ENCODE measurements around the gene BCR. TPM values are rescaled to one million over a fixed set of nuclear protein-coding genes. Genes with fewer than 3 reads are reported as not detected.

Gene BCR
- total and polyA plus RNA-seq, 2 of the 4 experiments (the other 2 are of a cell fraction), result 28.9 to 44.6 TPM

- Histone ChIP-seq H3K27me3 (ENCODE audit: control insufficient read depth, insufficient read depth, low read length) (peaks cover 8% of the 10 kb centered on the region), H4K5ac (ENCODE audit: low read depth, low read length) (no peak overlapping the region), H3K14ac (replicated peaks; ENCODE audit: low read depth, low read length) (no peak overlapping the region), H3K4me1 (ENCODE audit: control insufficient read depth, insufficient read depth, low read length) (0 out of 2 replicates have a peak, but pooled peaks cover 4% of the 10 kb centered on the region), H4K20me1 (ENCODE audit: insufficient read depth, low read length) (no peaks in the 10 kb centered on the region), H2AK5ac (ENCODE audit: low read depth, low read length) (no peak overlapping the region), H3K4ac (ENCODE audit: low read depth, low read length) (no peak overlapping the region), H3K9me1 (ENCODE audit: insufficient read depth, low read length) (no peaks in the 10 kb centered on the region), H2BK15ac (ENCODE audit: low read depth, low read length) (no peak overlapping the region), H2AK9ac (replicated peaks; ENCODE audit: low read depth, low read length, poor library complexity) (no peak overlapping the region), H2BK5ac (ENCODE audit: low read depth, low read length, poor library complexity, severe bottlenecking) (no peak overlapping the region), H2BK20ac (ENCODE audit: low read depth, low read length) (no peak overlapping the region), H3K56ac (ENCODE audit: extremely low read depth, insufficient read depth, low read length) (no peak overlapping the region), H2BK120ac (ENCODE audit: low read depth, low read length) (no peak overlapping the region), H3K36me3 (ENCODE audit: control insufficient read depth, insufficient read depth, low read length) (no peaks in the 10 kb centered on the region), H3K79me1 (ENCODE audit: low read depth in 1 of 2, low read length in 2 of 2) (no peaks in the 10 kb centered on the region), H3K18ac (ENCODE audit: low read depth, low read length) (no peak overlapping the region), H3K27ac (ENCODE audit: insufficient read depth, low read length) (no peak overlapping the region), H3K9me3 (ENCODE audit: control insufficient read depth, insufficient read depth, low read length) (no peaks in the 10 kb centered on the region), H3K23ac (ENCODE audit: low read depth, low read length) (no peak overlapping the region), H3K4me2 (ENCODE audit: low read depth, low read length) (no peak overlapping the region), H3K9ac (ENCODE audit: low read depth, low read length) (no peak overlapping the region), H2AFZ (replicated peaks; ENCODE audit: low read length, poor library complexity) (no peak overlapping the region), H3K4me3 (ENCODE audit: insufficient read depth, low read depth, low read length) (no peak overlapping the region), H4K8ac (ENCODE audit: low read depth in 2 of 2, low read length in 2 of 2) (no peak overlapping the region), H4K91ac (ENCODE audit: insufficient read depth, low read depth, low read length) (no peak overlapping the region)
- DNase-seq (no peak), ATAC-seq (ENCODE audit: low read depth) (no peak)
- POLR2A ChIA-PET (ENCODE audit: unreplicated experiment), result no interaction called here
- BruUV-seq (replicated peaks), result no TSS peak
- dilution Hi-C loops (cut with HindIII; ENCODE audit: low sequenced_read_pairs, unreplicated experiment), result no loop called here
- intact Hi-C loops (cut with micrococcal nuclease), result loop anchor here (10.0 kb wide), 1 partner anchor 673 kb away; no protein-coding TSS in a partner anchor
- in situ Hi-C loops (cut with MboI; ENCODE audit: low sequenced_read_pairs), result no loop called here
- CTCF ChIA-PET, result no interaction called here
- no CpG with 5 or more reads among the region's 3 CpGs for WGBS, 2 experiments (ENCODE audit: extremely low coverage in 2 of 2, insufficient read length in 1 of 2)
- TF ChIP-seq RCOR1 (IDR thresholded peaks at IDR 0.05; ENCODE audit: insufficient replicate concordance, low read length) (no peak), MAFK (IDR thresholded peaks at IDR 0.05; ENCODE audit: low read depth, low read length) (no peak), FOS (IDR thresholded peaks at IDR 0.05; ENCODE audit: low read depth, low read length) (no peak), RAD21 (IDR thresholded peaks at IDR 0.05; ENCODE audit: low read length) (no peak), CTCF (conservative IDR thresholded peaks at IDR 0.05; ENCODE audit: low read depth, low read length) (no peak), ELK1 (IDR thresholded peaks at IDR 0.05; ENCODE audit: borderline replicate concordance, low read depth, low read length) (no peak), CEBPB (IDR thresholded peaks at IDR 0.05; ENCODE audit: low read depth, low read length) (no peak), NFE2L2 (IDR thresholded peaks at IDR 0.05; ENCODE audit: low read depth, low read length) (no peak), BHLHE40 (IDR thresholded peaks at IDR 0.05; ENCODE audit: low read depth, low read length) (no peak), MXI1 (IDR thresholded peaks at IDR 0.05; ENCODE audit: borderline replicate concordance, low read depth, low read length) (no peak), RFX5 (IDR thresholded peaks at IDR 0.05; ENCODE audit: low read depth, low read length) (no peak)
Observed at GRCh38 chr22:23137468-23137867, 42.8 kb upstream of the BCR start.

Measured in IMR-90 (cell line).